HepG2 (cell line): Measurements from ENCODE around the gene LSM5. TPM values are rescaled to one million over a fixed set of nuclear protein-coding genes. Genes with fewer than 3 reads are reported as not detected.

Experiments used
- CC2D1A ChIP-seq: sonication (generic); formaldehyde crosslinking; IDR thresholded peaks from 2 replicates; pipeline ENCODE4 v1.8.1; 2023; ENCODE audit warnings: mild to moderate bottlenecking, missing genetic modification reagents
- GZF1 ChIP-seq: sonication (generic); formaldehyde crosslinking; IDR thresholded peaks from 2 replicates; pipeline ENCODE4 v1.5.1; 2020; ENCODE audit warnings: mild to moderate bottlenecking, missing genetic modification reagents
- HES4 ChIP-seq: sonication (generic); formaldehyde crosslinking; IDR thresholded peaks from 2 replicates; pipeline ENCODE4 v1.9.0; 2021; ENCODE audit warnings: mild to moderate bottlenecking, missing genetic modification reagents, borderline replicate concordance
- HMG20A ChIP-seq: IDR thresholded peaks from 2 replicates; pipeline ENCODE4 v1.6.1; 2016; ENCODE audit warnings: borderline replicate concordance
- HOMEZ ChIP-seq: IDR thresholded peaks from 2 replicates; pipeline ENCODE4 v1.6.1; 2016; ENCODE audit warnings: low read depth
- JUND ChIP-seq: sonication (generic); formaldehyde crosslinking; IDR thresholded peaks from 2 replicates; pipeline ENCODE4 v1.8.0; 2022; ENCODE audit warnings: mild to moderate bottlenecking, missing genetic modification reagents
- MEF2D ChIP-seq: sonication (generic); formaldehyde crosslinking; IDR thresholded peaks from 2 replicates; pipeline ENCODE4 v1.5.1; 2020; ENCODE audit warnings: mild to moderate bottlenecking, missing genetic modification reagents
- SAFB2 ChIP-seq: sonication (generic); formaldehyde crosslinking; IDR thresholded peaks from 2 replicates; pipeline ENCODE4 v1.5.1; 2020; ENCODE audit warnings: missing genetic modification reagents, low read depth, mild to moderate bottlenecking, borderline replicate concordance
- SIN3A ChIP-seq: IDR thresholded peaks from 2 replicates; pipeline ENCODE4 v1.6.1; 2011; ENCODE audit warnings: low read depth, mild to moderate bottlenecking, control low read depth, low read length, borderline replicate concordance
- SUZ12 ChIP-seq: fragments of 150-350 bp; IDR thresholded peaks from 2 replicates; pipeline ENCODE4 v1.6.1; 2014; ENCODE audit warnings: low read depth, low read length
- ZBTB10 ChIP-seq: sonication (generic); formaldehyde crosslinking; IDR thresholded peaks from 2 replicates; pipeline ENCODE4 v1.4.0; 2020; ENCODE audit warnings: missing genetic modification reagents, borderline replicate concordance
- ZBTB8A ChIP-seq: sonication (generic); formaldehyde crosslinking; IDR thresholded peaks from 2 replicates; pipeline ENCODE4 v1.4.0; 2020; ENCODE audit warnings: mild to moderate bottlenecking, low read depth, missing genetic modification reagents, borderline replicate concordance
- ZNF121 ChIP-seq: sonication (generic); formaldehyde crosslinking; IDR thresholded peaks from 2 replicates; pipeline ENCODE4 v1.5.0; 2020; ENCODE audit warnings: mild to moderate bottlenecking, missing genetic modification reagents
- ZNF34 ChIP-seq: sonication (generic); formaldehyde crosslinking; IDR thresholded peaks from 2 replicates; pipeline ENCODE4 v1.4.0; 2020; ENCODE audit warnings: mild to moderate bottlenecking, missing genetic modification reagents, borderline replicate concordance
- ZNF660 ChIP-seq: sonication (generic); formaldehyde crosslinking; IDR thresholded peaks from 2 replicates; pipeline ENCODE4 v1.5.1; 2020; ENCODE audit warnings: mild to moderate bottlenecking, low read depth, missing genetic modification reagents, borderline replicate concordance
- ZNF781 ChIP-seq: sonication (generic); formaldehyde crosslinking; IDR thresholded peaks from 2 replicates; pipeline ENCODE4 v1.5.1; 2020; ENCODE audit warnings: borderline replicate concordance, mild to moderate bottlenecking, missing genetic modification reagents; ENCODE audit errors: not compliant biosample characterization
- ZNF800 ChIP-seq: sonication (generic); formaldehyde crosslinking; IDR thresholded peaks from 2 replicates; pipeline ENCODE4 v1.4.0; 2020; ENCODE audit warnings: missing genetic modification reagents
- polyA plus RNA-seq, 8 experiments: library from polyadenylated mRNA; depleted of rRNA in 3 of 8; stranded (reverse) in 7 of 8; unstranded in 1 of 8; fragments of >200 nt; fragmentation: Illumina TruSeq in 4 of 8; extraction: Trizol in 4 of 8; gene quantifications; 2 replicates each; pipeline versions ENCODE4 v1.2.1 to v1.2.3, GENCODE V29; 2011 to 2016; ENCODE audit warnings: low read depth in 4 of 8, missing spikeins in 1 of 8, mixed read lengths in 1 of 8; ENCODE audit not compliant: insufficient read depth in 1 of 8
- total RNA-seq, 5 experiments: library from RNA; depleted of rRNA; stranded (reverse); fragments of >200 nt; fragmentation: Illumina TruSeq; extraction: Trizol; gene quantifications; 2 replicates each; pipeline ENCODE4 v1.2.3, GENCODE V29; 2016; ENCODE audit warnings: low read depth in 1 of 5
- TF ChIP-seq, protein P1 (sequence below): sonication (generic); formaldehyde crosslinking; IDR thresholded peaks from 2 replicates; pipeline ENCODE4 v1.4.0; 2020; ENCODE audit warnings: missing genetic modification reagents, mild to moderate bottlenecking, borderline replicate concordance

The LSM5 gene
- total and polyA plus RNA-seq, 2 of the 13 experiments (the other 11 are each of a cell fraction or from before 2014, with no cell fraction given), result 30.3 to 183 TPM

- TF ChIP-seq ZNF800 (CRISPR knock-in tag) (no peak), ZNF121 (no peak), ZBTB10 (CRISPR knock-in tag) (0 out of 2 replicates have a peak, but pooled peaks have one; percentile 46), JUND (CRISPR knock-in tag) (peak; percentile 55; the same call in 1 of the 2 replicates), SAFB2 (CRISPR knock-in tag) (no peak), HMG20A (CRISPR knock-in tag) (peak; percentile 48; the same call in 1 of the 2 replicates), ZNF781 (CRISPR knock-in tag) (no peak), MEF2D (CRISPR knock-in tag) (no peak), GZF1 (CRISPR knock-in tag) (no peak), SIN3A (no peak), SUZ12 (no peak), HES4 (CRISPR knock-in tag) (no peak), ZNF34 (CRISPR knock-in tag) (no peak), ZNF660 (CRISPR knock-in tag) (no peak), ZBTB8A (CRISPR knock-in tag) (no peak), HOMEZ (peak; percentile 47; the same call in 1 of the 2 replicates), CC2D1A (no peak)
- TF ChIP-seq, protein P1, sequence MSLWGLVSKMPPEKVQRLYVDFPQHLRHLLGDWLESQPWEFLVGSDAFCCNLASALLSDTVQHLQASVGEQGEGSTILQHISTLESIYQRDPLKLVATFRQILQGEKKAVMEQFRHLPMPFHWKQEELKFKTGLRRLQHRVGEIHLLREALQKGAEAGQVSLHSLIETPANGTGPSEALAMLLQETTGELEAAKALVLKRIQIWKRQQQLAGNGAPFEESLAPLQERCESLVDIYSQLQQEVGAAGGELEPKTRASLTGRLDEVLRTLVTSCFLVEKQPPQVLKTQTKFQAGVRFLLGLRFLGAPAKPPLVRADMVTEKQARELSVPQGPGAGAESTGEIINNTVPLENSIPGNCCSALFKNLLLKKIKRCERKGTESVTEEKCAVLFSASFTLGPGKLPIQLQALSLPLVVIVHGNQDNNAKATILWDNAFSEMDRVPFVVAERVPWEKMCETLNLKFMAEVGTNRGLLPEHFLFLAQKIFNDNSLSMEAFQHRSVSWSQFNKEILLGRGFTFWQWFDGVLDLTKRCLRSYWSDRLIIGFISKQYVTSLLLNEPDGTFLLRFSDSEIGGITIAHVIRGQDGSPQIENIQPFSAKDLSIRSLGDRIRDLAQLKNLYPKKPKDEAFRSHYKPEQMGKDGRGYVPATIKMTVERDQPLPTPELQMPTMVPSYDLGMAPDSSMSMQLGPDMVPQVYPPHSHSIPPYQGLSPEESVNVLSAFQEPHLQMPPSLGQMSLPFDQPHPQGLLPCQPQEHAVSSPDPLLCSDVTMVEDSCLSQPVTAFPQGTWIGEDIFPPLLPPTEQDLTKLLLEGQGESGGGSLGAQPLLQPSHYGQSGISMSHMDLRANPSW (CRISPR knock-in tag), result no peak
Measured at GRCh38 chr7:32515890-32516550, 25.8 kb upstream of the LSM5 start (continued).
